ENCODE measurements around the gene FN1. TPM values are rescaled to one million over a fixed set of nuclear protein-coding genes. Genes with fewer than 3 reads are reported as not detected.

The FN1 gene
- total and polyA plus RNA-seq, 2 of the 8 experiments (the other 6 are each of a cell fraction or from before 2014, with no cell fraction given) = 42.9 to 109 TPM

GRCh38 chr2:215423234-215423633 is 12.6 kb downstream of the FN1 start:
- H3K27ac ChIP-seq (ENCODE audit: low read depth, low read length) = no peak overlapping the region
- H3K4me3 ChIP-seq (ENCODE audit: extremely low read depth in 1 of 4, insufficient read depth in 2 of 4, low read depth in 3 of 4, low read length in 4 of 4) = no peak overlapping the region

More at GRCh38 chr2:215423234-215423633, 12.6 kb downstream of the FN1 start:
- no peaks in the 10 kb centered on the region for H3K9me3 ChIP-seq (ENCODE audit: insufficient read depth in 2 of 2, low read depth in 1 of 2, low read length in 1 of 2)
- no peak overlapping the region for H2BK12ac ChIP-seq (ENCODE audit: low read depth, low read length)
- ChIA-PET CTCF (ENCODE audit: partially characterized antibody) (no interaction called here), POLR2A (ENCODE audit: partially characterized antibody) (no interaction called here)
- DNase-seq (ENCODE audit: low read depth in 1 of 2, low spot score in 2 of 2) (no peak), FAIRE-seq (no peak)
- no peak overlapping the region for H2AFZ ChIP-seq (ENCODE audit: low read length)
- no peaks in the 10 kb centered on the region for H4K20me1 ChIP-seq (replicated peaks in 1 of 2; ENCODE audit: control insufficient read depth in 1 of 2, insufficient read depth in 2 of 2, low read length in 2 of 2)
- H4K91ac ChIP-seq (replicated peaks; ENCODE audit: insufficient read length, low read length) = no peak overlapping the region
- H2BK5ac ChIP-seq (ENCODE audit: low read depth, low read length) = no peak overlapping the region
- no peaks in the 10 kb centered on the region for H3K79me2 ChIP-seq (ENCODE audit: control insufficient read depth in 1 of 2, insufficient read depth in 2 of 2, low read length in 2 of 2)
- no peak overlapping the region for H4K5ac ChIP-seq (ENCODE audit: insufficient read length, low read depth, low read length)
- H2BK120ac ChIP-seq (replicated peaks; ENCODE audit: low read depth, low read length) = no peak overlapping the region
- no peak overlapping the region for H3K4me2 ChIP-seq (ENCODE audit: insufficient read depth in 1 of 2, low read depth in 2 of 2, low read length in 2 of 2)
- H3K27me3 ChIP-seq (replicated peaks in 1 of 4; ENCODE audit: control insufficient read depth in 3 of 4, extremely low read depth in 1 of 4, insufficient read depth in 3 of 4, low read length in 3 of 4) = no peaks in the 10 kb centered on the region
- H2AK5ac ChIP-seq (ENCODE audit: low read depth, low read length) = no peak overlapping the region
- no peaks in the 10 kb centered on the region for H3K4me1 ChIP-seq (replicated peaks in 1 of 4; ENCODE audit: control insufficient read depth in 3 of 4, insufficient read depth in 4 of 4, low read length in 3 of 4)
- H3K36me3 ChIP-seq (ENCODE audit: control insufficient read depth in 2 of 4, insufficient read depth in 4 of 4, low read length in 3 of 4) = peaks cover 2 to 27% (median 10%) of the 10 kb centered on the region in 4 experiments; a peak in 6 of 8 replicates
- no peak overlapping the region for H3K18ac ChIP-seq (ENCODE audit: extremely low read depth, low read length)
- H2BK15ac ChIP-seq (ENCODE audit: low read length) = no peak overlapping the region
- H3K14ac ChIP-seq (ENCODE audit: insufficient read length) = no peak overlapping the region
- no peak overlapping the region for H3K56ac ChIP-seq (replicated peaks; ENCODE audit: insufficient read length, low read depth, low read length)
- H4K8ac ChIP-seq (ENCODE audit: extremely low read depth, insufficient read depth, low read length) = no peak overlapping the region
- no peaks in the 10 kb centered on the region for H3K23me2 ChIP-seq (ENCODE audit: low read depth, low read length)
- TF ChIP-seq SRF (IDR thresholded peaks at IDR 0.05; ENCODE audit: low read depth, low read length) (no peak), GABPA (IDR thresholded peaks at IDR 0.05; ENCODE audit: borderline replicate concordance, insufficient read depth, low read length) (no peak), CHD2 (IDR thresholded peaks at IDR 0.05; ENCODE audit: low read length) (no peak), YY1 (IDR thresholded peaks at IDR 0.05; ENCODE audit: low read depth, low read length) (no peak), HDAC6 (IDR thresholded peaks at IDR 0.05; ENCODE audit: low read depth, low read length) (no peak), POU5F1 (IDR thresholded peaks at IDR 0.05; ENCODE audit: low read depth, low read length) (no peak), ATF2 (IDR thresholded peaks at IDR 0.05; ENCODE audit: low read length) (no peak)
- no peak overlapping the region for H3K9ac ChIP-seq (replicated peaks in 1 of 4; ENCODE audit: extremely low read depth in 1 of 4, low read depth in 3 of 4, low read length in 3 of 4)
- no peak overlapping the region for H3K23ac ChIP-seq (ENCODE audit: insufficient read length)
- WGBS, 2 experiments (ENCODE audit: extremely low coverage in 1 of 2, insufficient coverage in 1 of 2, insufficient read length in 1 of 2, insufficient replicate concordance in 2 of 2, low coverage in 1 of 2, low lambda C conversion rate in 2 of 2, missing lambda C conversion rate in 1 of 2) = 88% methylated on average over 3 of the region's 3 CpGs; no CpG with 5 or more reads in 1 of the 2 experiments
- H3K79me1 ChIP-seq (ENCODE audit: low read depth, low read length) = no peaks in the 10 kb centered on the region
- no peak overlapping the region for H2BK20ac ChIP-seq (ENCODE audit: low read length)
- H3K4ac ChIP-seq (replicated peaks; ENCODE audit: insufficient read length, low read depth, low read length) = no peak overlapping the region
